NCI-H82 (cell line): ENCODE data around the gene GAB3.

Experiments used
- DNase-seq: peaks from one replicate; lab custom pipeline; 2025; lab: John Stamatoyannopoulos, UW

GAB3 gene

GRCh38 chrX:154751203-154751668, 359 bp upstream of the GAB3 start:
- no peak for DNase-seq

- peak; percentile 32 for DNase-seq
Observed at GRCh38 chrX:154749856-154750255, 1.0 kb downstream of the GAB3 start.

GRCh38 chrX:154748712-154749339, 2.1 kb downstream of the GAB3 start:
- DNase-seq = peak; percentile 79

GRCh38 chrX:154742613-154743012, 8.3 kb downstream of the GAB3 start:
- DNase-seq = no peak

GRCh38 chrX:154739952-154740465, 10.9 kb downstream of the GAB3 start:
- no peak for DNase-seq

- no peak for DNase-seq
Observed at GRCh38 chrX:154738011-154738738, 12.7 kb downstream of the GAB3 start.

GRCh38 chrX:154737136-154737535, 13.7 kb downstream of the GAB3 start:
- no peak for DNase-seq

GRCh38 chrX:154735695-154736393, 15.0 kb downstream of the GAB3 start:
- no peak for DNase-seq

GRCh38 chrX:154734061-154734781, 16.7 kb downstream of the GAB3 start:
- DNase-seq = no peak

GRCh38 chrX:154733066-154733425, 17.8 kb downstream of the GAB3 start:
- no peak for DNase-seq

- peak; percentile 2 for DNase-seq
Observed at GRCh38 chrX:154732421-154733065, 18.3 kb downstream of the GAB3 start.

GRCh38 chrX:154731881-154732280, 19.0 kb downstream of the GAB3 start:
- DNase-seq = no peak

- DNase-seq = no peak
Observed at GRCh38 chrX:154731184-154731583, 19.7 kb downstream of the GAB3 start.

GRCh38 chrX:154730253-154730891, 20.5 kb downstream of the GAB3 start:
- DNase-seq = no peak

- no peak for DNase-seq
Observed at GRCh38 chrX:154729439-154729838, 21.4 kb downstream of the GAB3 start.

GRCh38 chrX:154728431-154729190, 22.3 kb downstream of the GAB3 start:
- no peak for DNase-seq

- DNase-seq = no peak
Observed at GRCh38 chrX:154727871-154728270, 23.0 kb downstream of the GAB3 start.

GRCh38 chrX:154727418-154727817, 23.5 kb downstream of the GAB3 start:
- no peak for DNase-seq

- DNase-seq = no peak
Observed at GRCh38 chrX:154724993-154725756, 25.7 kb downstream of the GAB3 start.

GRCh38 chrX:154721155-154721554, 29.7 kb downstream of the GAB3 start:
- no peak for DNase-seq
